Activated T-cell treated with anti-CD3 and anti-CD28 coated beads for 1 hour (primary cell): ENCODE results near the gene CELSR2.

Source experiments
- DNase-seq: peaks from one replicate; pipeline ENCODE4 v3.0.0-alpha.2; 2020; ENCODE audit warnings: low read depth

Gene CELSR2

GRCh38 chr1:109231066-109231465 lies 18.3 kb upstream of the CELSR2 start:
- DNase-seq, result no peak

DNA sequence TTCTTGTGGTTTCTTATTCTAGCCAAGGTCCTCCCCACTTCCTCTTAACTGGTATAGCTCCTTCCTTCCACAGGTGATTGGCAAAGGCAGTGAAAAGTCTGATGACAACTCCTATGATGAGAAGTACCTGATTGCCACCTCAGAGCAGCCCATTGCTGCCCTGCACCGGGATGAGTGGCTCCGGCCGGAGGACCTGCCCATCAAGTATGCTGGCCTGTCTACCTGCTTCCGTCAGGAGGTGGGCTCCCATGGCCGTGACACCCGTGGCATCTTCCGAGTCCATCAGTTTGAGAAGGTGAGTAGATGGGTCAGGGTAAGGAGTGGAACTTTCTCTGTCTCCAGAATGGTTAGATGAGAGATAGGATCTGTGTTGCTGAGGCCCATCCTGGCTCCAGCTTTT lies 14.2 kb upstream of the CELSR2 start:
- no peak for DNase-seq

DNA sequence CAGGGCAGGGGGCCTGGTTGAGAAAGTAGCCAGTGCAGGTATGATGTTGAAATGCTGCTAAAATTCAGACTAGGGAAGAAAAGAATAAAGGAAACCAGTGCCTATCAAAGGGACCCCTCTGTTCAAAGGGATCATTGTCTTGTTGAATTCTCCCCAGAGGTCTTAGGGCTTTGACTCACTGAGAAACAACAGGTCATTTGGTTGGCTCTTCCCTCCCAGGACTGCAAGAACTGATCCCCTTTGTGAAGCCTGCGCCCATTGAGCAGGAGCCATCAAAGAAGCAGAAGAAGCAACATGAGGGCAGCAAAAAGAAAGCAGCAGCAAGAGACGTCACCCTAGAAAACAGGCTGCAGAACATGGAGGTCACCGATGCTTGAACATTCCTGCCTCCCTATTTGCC lies 11.8 kb upstream of the CELSR2 start:
- DNase-seq, result no peak

GRCh38 chr1:109238382-109238781 lies 11.0 kb upstream of the CELSR2 start:
- DNase-seq, result no peak

GRCh38 chr1:109239047-109239408 lies 10.3 kb upstream of the CELSR2 start:
- DNase-seq, result no peak

- no peak for DNase-seq
These were observed 9.8 kb upstream of the CELSR2 start for GRCh38 chr1:109239409-109240068.

- no peak for DNase-seq
These were observed 8.9 kb upstream of the CELSR2 start for GRCh38 chr1:109240158-109241152.

DNA sequence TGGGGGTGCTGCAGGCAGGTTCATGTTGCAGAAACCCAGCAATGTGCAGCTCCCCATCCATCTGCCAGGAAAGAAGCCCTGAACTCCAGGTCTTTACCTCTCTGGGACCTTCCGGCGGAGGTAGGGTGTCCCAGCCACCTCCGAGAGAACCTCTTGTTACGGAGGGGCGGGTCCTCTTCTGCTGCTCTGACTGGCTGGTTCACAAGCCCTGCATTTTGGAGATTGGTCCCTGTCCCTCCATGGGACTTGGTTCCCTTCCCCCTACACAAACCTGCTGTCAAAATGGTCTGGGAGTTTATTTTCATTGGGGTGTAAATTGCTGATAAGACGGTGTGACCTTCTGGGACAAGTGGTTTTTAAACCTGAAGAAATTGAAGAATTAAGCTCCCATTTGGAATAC lies 8.0 kb upstream of the CELSR2 start:
- no peak for DNase-seq

DNA sequence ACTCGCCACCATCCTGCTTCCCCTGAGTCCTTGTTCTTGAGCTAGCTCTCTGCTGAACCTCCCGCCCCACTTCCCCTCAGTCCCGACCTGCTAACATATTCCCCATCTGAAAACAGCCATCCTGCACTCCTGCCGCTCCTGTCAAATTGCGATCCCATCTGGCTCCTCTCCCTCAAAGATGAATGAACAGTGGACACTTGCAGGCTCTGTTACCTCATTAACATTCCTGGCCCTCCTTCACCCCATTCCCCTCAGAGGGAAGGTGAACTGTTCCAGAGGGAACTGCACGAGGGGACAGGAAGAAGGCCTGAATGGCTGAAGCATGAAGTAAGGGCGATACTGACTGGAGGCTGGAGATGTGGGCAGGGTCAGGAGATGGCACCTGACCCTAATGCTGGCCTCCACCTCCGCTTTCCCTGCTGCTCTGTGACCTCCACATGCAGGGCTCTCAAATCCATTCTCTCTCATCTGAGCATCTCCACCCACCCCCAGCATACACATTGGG lies 7.4 kb upstream of the CELSR2 start:
- no peak for DNase-seq

- no peak for DNase-seq
These were observed 7.0 kb upstream of the CELSR2 start for GRCh38 chr1:109242387-109242786.

DNA sequence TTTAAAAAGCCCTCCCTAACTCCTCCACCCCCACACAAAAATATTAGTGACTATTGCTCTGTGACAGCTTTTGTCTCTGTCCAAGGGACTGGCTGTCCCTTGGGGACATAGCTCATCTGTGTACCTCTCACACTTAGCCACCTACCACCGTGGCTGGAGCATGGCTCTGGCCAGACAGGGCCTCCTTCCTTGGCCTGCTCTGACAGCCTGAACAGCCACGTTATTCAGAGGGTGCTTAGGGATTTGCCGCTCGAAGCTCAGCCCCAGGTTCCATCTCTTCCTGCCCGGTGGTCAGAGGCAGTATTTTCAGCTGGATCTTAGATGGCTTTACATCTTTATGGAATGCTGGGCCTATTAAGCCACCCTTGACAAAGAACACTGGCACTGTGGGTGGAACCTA lies 6.1 kb upstream of the CELSR2 start:
- no peak for DNase-seq

GRCh38 chr1:109243860-109244552 lies 5.3 kb upstream of the CELSR2 start:
- DNase-seq, result no peak

DNA sequence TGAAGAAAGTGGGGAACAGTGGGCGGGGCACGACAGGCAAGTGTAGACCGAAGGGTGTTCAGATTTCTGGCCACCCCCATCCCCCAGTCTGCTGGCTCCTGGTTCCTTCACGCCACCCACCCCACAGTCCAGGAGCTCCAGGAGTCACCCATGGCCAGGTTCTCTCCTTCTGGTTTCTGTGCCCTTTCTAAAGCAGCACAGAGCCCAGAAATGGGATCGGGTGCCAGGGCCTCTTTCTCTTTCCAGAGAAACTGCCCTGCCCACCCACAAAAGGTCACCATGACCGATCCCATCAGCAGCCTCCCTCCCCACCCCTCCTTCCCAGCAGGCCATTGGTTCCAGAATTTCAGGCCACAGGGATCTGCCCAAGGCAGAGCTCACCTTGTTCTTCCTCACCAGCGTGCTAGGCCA lies 3.2 kb upstream of the CELSR2 start:
- DNase-seq, result no peak

- DNase-seq, result no peak
These were observed 1.7 kb upstream of the CELSR2 start for GRCh38 chr1:109247401-109248365.

GRCh38 chr1:109248444-109248796 lies 919 bp upstream of the CELSR2 start:
- no peak for DNase-seq

GRCh38 chr1:109249654-109250401 lies 489 bp downstream of the CELSR2 start:
- no peak for DNase-seq

- DNase-seq, result no peak
These were observed 1.3 kb downstream of the CELSR2 start for GRCh38 chr1:109250454-109251276.

DNA sequence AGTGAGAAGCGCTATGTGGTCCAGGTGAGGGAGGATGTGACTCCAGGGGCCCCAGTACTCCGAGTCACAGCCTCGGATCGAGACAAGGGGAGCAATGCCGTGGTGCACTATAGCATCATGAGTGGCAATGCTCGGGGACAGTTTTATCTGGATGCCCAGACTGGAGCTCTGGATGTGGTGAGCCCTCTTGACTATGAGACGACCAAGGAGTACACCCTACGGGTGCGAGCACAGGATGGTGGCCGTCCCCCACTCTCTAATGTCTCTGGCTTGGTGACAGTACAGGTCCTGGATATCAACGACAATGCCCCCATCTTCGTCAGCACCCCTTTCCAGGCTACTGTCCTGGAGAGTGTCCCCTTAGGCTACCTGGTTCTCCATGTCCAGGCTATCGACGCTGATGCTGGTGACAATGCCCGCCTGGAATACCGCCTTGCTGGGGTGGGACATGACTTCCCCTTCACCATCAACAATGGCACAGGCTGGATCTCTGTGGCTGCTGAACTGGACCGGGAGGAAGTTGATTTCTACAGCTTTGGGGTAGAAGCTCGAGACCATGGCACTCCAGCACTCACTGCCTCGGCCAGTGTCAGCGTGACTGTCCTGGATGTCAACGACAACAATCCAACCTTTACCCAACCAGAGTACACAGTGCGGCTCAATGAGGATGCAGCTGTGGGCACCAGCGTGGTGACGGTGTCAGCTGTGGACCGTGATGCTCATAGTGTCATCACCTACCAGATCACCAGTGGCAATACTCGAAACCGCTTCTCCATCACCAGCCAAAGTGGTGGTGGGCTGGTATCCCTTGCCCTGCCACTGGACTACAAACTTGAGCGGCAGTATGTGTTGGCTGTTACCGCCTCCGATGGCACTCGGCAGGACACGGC lies 2.2 kb downstream of the CELSR2 start:
- no peak for DNase-seq
